Gastroesophageal sphincter (tissue), 2 donors: ENCODE measurements around the gene TTLL6.

Source experiments
- EP300 ChIP-seq: sonication (generic); formaldehyde crosslinking; IDR thresholded peaks from one replicate; pipeline ENCODE4 v1.6.1; 2017; ENCODE audit warnings: antibody characterized with exemption, mild to moderate bottlenecking
- POLR2AphosphoS5 ChIP-seq: sonication (generic); formaldehyde crosslinking; IDR thresholded peaks from one replicate; pipeline ENCODE4 v1.6.1; 2017; ENCODE audit warnings: antibody characterized with exemption

- TF ChIP-seq EP300 (no peak), POLR2AphosphoS5 (no peak)
Observed at GRCh38 chr17:48791128-48792032, 25.6 kb downstream of the TTLL6 start.
